GM18861 (cell line): ENCODE results near the gene TMEM38B.
"Not testable (repeated sequence)": the region's sequence is repeated elsewhere in the genome, so short reads cannot be mapped to it uniquely, and the experiment has no call there.

Experiments used
- ATAC-seq: cut with Tn5 transposase; IDR thresholded peaks from one replicate; pipeline ENCODE4 v1.9.1; 2021; ENCODE audit not compliant: unreplicated experiment

TMEM38B gene

GRCh38 chr9:105714020-105714331, 19.6 kb downstream of the TMEM38B start:
- ATAC-seq, result no peak

- ATAC-seq, result no peak
Observed at GRCh38 chr9:105716146-105716545, 21.8 kb downstream of the TMEM38B start.

DNA sequence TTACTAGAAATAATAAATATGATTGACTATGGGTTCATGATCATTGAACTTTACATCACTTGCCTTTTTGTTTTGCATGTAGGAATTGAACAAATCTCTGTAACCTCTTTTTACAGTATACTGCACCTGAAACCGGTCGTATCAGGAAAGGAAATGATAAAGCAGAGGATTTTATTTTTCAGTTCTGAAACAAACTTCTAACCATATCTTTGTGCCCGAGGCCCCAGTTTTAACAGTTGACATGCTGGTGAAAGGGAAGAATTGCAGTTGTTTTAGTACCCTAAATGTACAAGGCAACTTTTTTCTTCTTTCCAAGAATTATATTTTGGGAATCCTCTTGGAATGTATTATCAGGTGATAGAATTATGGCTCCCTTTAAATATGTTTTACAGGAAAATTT, 27.8 kb downstream of the TMEM38B start:
- no peak for ATAC-seq

- no peak for ATAC-seq
Observed at GRCh38 chr9:105725370-105725769, 31.0 kb downstream of the TMEM38B start.

- not testable (repeated sequence) for ATAC-seq
Observed at GRCh38 chr9:105728230-105728629, 33.9 kb downstream of the TMEM38B start.

DNA sequence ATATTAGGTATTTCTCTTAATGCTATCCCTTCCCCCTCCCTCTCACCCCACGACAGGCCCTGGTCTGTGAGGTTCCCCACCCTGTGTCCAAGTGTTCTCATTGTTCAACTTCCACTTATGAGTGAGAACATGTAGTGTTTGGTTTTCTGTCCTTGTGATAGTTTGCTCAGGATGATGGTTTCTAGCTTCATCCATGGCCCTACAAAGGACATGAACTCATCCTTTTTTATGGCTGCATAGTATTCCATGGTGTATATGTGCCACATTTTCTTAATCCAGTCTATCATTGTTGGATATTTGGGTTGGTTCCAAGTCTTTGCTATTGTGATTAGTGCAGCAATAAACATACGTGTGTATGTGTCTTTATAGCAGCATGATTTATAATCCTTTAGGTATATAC, 37.1 kb downstream of the TMEM38B start:
- ATAC-seq, result not testable (repeated sequence)

- ATAC-seq, result no peak
Observed at GRCh38 chr9:105735366-105735765, 41.0 kb downstream of the TMEM38B start.

DNA sequence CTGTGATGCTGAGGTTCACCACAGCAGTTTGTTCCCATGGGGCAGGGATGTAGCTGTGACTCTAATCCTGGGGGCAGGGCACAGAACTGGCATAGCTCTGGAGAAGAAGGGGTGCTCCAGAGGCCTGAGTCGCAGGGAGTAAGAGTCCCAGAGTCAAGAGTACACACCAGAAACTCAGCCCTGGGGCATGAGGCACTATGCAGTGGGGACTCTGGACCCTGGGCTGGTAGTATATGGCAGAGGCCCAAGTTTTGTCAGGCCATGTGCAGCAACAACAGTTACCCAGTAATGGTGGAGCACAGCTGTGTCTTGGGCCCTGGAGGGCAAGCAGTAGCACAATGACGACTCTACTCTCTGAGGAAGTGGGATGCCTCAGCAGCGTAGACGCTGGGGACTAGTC, 42.9 kb downstream of the TMEM38B start:
- ATAC-seq, result no peak

- ATAC-seq, result no peak
Observed at GRCh38 chr9:105742088-105742487, 47.7 kb downstream of the TMEM38B start.

DNA sequence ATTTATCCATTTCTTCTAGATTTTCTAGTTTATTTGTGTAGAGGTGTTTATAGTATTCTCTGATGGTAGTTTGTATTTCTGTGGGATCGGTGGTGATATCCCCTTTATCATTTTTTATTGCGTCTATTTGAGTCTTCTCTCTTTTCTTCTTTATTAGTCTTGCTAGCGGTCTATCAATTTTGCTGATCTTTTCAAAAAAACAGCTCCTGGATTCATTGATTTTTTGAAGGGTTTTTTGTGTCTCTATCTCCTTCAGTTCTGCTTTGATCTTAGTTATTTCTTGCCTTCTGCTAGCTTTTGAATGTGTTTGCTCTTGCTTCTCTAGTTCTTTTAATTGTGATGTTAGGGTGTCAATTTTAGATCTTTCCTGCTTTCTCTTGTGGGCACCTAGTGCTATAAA, 53.0 kb downstream of the TMEM38B start:
- ATAC-seq, result not testable (repeated sequence)

DNA sequence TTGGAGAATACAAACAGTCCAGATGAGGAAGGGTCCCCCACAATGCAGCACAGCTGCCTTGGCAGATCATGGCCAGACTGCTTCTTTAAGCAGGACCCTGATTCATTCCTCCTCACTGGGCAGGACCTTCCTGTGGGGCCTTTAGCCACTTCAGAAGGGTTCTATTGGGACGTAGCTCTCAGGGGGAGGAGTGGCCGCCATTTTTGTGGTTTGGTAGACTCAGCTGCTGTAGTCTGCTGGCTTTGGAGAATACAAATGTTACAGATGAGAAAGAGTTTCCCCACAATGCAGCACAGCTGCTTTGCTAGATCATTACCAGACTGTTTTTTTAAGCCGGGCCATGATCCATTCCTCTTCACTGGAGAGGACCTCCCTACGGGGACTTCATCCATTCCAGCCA, 57.4 kb downstream of the TMEM38B start:
- no peak for ATAC-seq

DNA sequence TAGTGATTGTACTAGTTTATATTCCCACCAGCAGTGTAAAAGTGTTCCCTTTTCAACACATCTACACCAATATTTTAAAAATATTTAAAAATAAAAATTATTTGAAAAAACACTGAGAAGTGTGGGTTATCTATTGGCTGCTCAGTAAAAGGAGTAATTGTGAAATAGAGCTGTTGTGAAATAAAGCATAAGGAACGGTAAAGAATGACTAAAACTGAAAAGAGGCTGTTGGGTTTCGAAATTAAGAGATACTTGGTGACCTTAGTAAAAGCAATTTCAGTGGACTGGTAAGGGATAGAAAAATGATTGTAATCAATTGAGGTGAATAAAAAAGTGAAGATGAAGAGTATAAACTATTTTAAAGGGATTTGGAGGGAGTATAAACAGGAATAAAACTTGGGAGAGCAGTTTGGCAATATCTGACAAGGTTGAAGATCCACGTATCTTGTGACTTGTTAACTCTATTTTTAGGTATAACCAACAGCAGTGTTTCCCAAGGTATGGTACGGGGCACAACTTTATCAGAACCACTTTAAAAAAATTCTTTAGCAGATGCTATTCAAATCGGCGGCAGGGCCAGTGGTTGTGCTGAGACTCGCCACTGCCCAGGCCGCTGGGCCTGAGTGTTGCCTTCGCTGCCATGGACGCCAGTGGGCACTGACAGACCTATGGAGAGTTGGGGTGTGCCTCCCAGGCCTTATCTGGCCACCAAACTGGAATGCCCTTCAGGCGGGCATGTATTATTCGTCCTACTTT, 63.3 kb downstream of the TMEM38B start:
- ATAC-seq, result no peak

- no peak for ATAC-seq
Observed at GRCh38 chr9:105760053-105760452, 65.7 kb downstream of the TMEM38B start.

DNA sequence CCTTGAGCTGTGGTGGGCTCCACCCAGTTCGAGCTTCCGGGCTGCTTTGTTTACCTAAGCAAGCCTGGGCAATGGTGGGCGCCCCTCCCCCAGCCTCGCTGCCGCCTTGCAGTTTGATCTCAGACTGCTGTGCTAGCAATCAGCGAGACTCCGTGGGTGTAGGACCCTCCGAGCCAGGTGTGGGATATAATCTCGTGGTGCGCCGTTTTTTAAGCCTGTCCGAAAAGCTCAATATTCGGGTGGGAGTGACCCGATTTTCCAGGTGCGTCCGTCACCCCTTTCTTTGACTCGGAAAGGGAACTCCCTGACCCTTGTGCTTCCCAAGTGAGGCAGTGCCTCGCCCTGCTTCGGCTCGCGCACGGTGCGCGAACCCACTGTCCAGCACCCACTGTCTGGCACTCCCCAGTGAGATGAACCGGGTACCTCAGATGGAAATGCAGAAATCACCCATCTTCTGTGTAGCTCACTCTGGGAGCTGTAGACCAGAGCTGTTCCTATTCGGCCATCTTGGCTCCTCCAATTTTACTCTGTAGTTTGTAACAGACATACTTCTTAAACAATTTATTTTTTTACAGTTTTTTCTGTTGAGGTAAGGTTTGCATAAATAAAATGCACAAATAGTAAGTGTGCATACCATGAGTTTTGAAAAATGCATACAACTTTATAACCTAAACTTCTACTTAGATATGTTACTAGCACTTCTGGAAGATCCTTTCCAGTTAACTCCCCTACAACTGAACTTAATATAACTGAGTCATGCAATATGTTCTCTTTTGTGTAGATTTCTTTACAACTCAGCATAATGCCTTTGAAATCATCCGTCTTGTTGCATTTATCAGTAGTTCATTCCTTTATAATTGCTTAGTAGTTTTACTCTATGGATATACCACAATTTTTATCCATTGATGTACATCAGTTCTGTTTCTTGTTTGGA, 88.5 kb downstream of the TMEM38B start:
- ATAC-seq, result not testable (repeated sequence)

- ATAC-seq, result not testable (repeated sequence)
Observed at GRCh38 chr9:105783495-105783872, 89.1 kb downstream of the TMEM38B start.

- ATAC-seq, result not testable (repeated sequence)
Observed at GRCh38 chr9:105786796-105787195, 92.5 kb downstream of the TMEM38B start.

GRCh38 chr9:105816202-105816744, 121.9 kb downstream of the TMEM38B start:
- ATAC-seq, result no peak

DNA sequence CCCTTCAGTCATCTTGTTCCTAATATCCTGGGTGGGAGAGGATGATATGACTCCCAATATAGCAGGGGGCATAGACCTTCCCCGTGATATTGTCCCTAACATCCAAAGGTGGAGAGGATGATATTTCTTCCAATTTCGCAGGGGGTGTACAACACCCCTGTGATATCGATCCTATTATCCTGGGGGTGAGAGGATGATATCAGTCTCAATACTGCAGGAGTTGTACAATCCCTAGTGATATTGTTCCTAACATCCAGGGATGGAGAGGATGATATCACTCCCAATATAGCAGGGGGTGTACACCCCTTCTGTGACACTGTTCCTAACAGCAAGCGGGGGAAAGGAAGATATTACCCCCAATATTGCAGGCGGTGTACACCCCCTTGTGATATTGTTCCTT, 122.6 kb downstream of the TMEM38B start:
- no peak for ATAC-seq

DNA sequence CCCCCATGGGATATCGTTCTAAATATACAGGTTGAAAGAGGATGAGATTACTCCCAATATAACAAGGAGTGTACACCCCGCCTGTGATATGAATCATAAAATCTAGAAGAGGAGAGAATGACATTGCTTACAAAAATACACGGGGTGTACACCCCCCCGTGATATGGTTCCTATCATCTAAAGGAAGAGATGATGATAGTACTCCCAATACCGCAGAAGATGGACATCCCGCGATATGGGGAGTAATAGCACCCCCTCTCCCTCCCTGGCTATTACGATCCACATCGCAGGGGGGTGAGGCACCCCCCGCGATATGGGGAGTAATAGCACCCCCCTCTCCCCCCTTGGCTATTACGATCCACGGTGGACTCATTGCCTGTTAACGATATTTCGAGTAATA, 124.6 kb downstream of the TMEM38B start:
- no peak for ATAC-seq

DNA sequence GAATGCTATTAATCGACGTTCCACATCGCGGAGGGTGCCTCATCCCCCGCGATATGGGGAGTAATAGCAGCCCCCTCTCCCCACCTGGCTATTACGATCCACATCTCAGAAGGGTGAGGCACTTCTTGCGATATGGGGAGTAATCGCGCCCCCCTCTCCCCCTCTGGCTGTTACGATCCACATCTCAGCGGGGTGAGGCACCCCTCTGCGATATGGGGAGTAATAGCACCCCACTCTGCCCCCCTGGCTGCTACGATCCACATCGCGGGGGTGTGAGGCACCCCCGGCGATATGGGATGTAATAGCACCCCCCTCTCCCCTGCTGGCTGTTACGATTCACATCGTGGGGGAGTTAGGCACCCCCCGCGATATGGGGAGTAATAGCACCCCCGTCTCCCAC, 128.5 kb downstream of the TMEM38B start:
- ATAC-seq, result no peak
